Ovary (tissue), 3 donors: ENCODE measurements around the gene SH3BGR.

Experiments used
- EP300 ChIP-seq: sonication (generic); formaldehyde crosslinking; IDR thresholded peaks from one replicate; pipeline ENCODE4 v1.6.1; 2017; ENCODE audit warnings: antibody characterized with exemption
- TF ChIP-seq, protein P1 (sequence below), 3 donors: fragments of 450-650 bp in 2 of 3; fragments of 200-600 bp in 1 of 3; IDR thresholded peaks; one replicate each; pipeline versions ENCODE4 v1.5.1 to v1.8.0; 2016 to 2022; ENCODE audit warnings: antibody characterized with exemption in 3 of 3, mild to moderate bottlenecking in 1 of 3
- donor health status: DM: no; HTN: no; CAD: no.

DNA sequence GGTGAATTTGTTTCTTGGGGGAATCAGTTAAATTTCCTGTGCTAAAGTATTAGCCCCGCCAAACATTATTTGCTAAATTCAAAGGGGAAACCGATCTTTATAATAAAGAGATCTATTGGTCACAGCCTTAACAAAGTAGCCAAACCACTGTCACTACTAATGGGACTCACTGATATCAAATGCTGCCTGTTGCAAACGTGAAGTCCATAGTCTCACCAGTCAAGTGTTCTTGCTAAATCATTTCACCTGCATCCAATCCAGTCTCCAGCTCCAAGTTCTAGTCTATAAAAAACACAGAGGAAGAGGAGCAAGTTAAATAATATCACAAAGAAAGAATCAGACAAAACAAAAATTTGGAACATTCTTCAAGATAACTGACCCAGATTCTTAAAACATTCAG is 30.1 kb downstream of the SH3BGR start:
- TF ChIP-seq, protein P1, sequence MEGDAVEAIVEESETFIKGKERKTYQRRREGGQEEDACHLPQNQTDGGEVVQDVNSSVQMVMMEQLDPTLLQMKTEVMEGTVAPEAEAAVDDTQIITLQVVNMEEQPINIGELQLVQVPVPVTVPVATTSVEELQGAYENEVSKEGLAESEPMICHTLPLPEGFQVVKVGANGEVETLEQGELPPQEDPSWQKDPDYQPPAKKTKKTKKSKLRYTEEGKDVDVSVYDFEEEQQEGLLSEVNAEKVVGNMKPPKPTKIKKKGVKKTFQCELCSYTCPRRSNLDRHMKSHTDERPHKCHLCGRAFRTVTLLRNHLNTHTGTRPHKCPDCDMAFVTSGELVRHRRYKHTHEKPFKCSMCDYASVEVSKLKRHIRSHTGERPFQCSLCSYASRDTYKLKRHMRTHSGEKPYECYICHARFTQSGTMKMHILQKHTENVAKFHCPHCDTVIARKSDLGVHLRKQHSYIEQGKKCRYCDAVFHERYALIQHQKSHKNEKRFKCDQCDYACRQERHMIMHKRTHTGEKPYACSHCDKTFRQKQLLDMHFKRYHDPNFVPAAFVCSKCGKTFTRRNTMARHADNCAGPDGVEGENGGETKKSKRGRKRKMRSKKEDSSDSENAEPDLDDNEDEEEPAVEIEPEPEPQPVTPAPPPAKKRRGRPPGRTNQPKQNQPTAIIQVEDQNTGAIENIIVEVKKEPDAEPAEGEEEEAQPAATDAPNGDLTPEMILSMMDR (IDR thresholded peaks at IDR 0.05): no peak
- no peak for TF ChIP-seq EP300
